NCI-H69 (cell line): ENCODE results near the gene PLAAT4.
"Not testable (repeated sequence)": the region's sequence is repeated elsewhere in the genome, so short reads cannot be mapped to it uniquely, and the experiment has no call there.

Source experiments
- DNase-seq: peaks from one replicate; lab custom pipeline; 2025; lab: John Stamatoyannopoulos, UW

Gene PLAAT4

GRCh38 chr11:63572026-63572688, 35.5 kb downstream of the PLAAT4 start:
- no peak for DNase-seq

GRCh38 chr11:63573881-63574855, 37.6 kb downstream of the PLAAT4 start:
- DNase-seq = peak; percentile 11

- DNase-seq = no peak
Observed at GRCh38 chr11:63574856-63575602, 38.4 kb downstream of the PLAAT4 start.

DNA sequence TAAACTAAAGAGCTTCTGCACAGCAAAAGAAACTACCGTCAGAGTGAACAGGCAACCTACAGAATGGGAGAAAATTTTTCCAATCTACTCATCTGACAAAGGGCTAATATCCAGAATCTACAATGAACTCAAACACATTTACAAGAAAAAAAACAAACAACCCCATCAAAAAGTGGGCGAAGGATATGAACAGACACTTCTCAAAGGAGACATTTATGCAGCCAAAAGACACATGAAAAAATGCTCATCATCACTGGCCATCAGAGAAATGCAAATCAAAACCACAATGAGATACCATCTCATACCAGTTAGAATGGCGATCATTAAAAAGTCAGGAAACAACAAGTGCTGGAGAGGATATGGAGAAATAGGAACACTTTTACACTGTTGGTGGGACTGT, 42.3 kb downstream of the PLAAT4 start:
- DNase-seq = not testable (repeated sequence)

DNA sequence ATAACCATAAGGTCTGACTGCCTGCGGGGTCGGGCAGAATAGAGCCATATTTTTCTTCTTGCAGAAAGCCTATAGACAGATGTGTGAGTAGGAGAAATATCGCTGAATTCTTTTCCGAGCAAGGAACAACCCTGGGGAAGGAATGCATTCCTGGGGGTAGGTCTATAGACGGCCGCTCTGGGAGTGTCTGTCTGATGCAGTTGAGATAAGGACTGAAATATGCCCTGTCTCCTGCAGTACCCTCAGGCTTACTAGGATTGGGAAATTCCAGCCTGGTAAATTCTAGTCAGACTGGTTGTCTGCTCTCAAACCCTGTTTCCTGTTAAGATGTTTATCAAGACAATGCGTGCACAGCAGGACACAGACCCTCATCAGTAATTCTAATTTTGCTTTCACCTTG, 44.6 kb downstream of the PLAAT4 start:
- not testable (repeated sequence) for DNase-seq

- no peak for DNase-seq
Observed at GRCh38 chr11:63583357-63583677, 46.7 kb downstream of the PLAAT4 start.

DNA sequence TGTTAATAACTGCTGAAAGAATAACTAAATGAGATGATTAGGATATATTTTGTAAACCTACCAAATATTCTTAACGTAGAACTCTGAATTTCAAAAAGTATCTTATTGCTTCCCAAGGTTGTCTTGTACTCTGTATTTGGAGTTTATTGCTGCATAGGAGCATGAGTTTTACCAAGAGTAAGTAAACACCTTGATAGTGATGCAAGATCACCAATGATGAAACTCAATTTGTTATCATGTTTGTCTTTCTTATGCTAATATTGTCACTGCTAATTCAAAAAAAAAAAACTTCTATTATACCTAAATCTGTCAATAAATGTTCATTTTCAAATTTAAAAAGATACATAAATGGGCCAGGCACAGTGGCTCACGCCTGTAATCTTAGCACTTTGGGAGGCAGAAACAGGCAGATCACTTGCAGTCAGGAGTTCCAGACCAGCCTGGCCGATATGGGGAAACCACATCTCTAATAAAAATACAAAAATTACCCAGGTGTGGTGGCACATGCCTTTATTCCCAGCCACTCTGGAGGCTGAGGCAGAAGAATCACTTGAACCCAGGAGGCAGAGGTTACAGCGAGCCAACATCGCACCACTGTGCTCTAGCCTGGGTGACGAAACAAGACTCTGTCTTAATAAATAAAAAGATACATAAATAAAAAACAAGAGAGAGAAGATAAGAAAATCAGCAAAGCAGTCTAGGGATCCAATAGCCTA, 50.0 kb downstream of the PLAAT4 start:
- DNase-seq = no peak

DNA sequence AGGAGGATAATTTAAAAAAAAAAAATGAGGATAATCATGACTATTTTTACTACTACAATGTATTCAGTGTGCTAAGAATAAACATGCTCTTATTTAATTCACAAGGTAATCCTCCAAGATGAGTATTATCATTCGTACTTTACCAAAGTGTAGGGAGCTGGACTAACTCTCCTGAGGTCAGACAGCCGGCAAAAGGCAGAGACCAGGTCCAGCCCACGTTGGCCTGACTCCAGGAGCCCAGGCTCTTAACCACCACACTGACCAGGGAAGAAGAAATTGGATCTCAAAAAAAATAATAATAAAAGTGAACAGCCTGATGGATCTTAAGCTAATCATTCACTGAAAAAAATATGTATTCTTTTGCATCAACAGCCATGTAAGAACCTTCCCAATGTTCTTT, 52.4 kb downstream of the PLAAT4 start:
- DNase-seq = no peak

- DNase-seq = no peak
Observed at GRCh38 chr11:63590024-63590788, 53.6 kb downstream of the PLAAT4 start.

DNA sequence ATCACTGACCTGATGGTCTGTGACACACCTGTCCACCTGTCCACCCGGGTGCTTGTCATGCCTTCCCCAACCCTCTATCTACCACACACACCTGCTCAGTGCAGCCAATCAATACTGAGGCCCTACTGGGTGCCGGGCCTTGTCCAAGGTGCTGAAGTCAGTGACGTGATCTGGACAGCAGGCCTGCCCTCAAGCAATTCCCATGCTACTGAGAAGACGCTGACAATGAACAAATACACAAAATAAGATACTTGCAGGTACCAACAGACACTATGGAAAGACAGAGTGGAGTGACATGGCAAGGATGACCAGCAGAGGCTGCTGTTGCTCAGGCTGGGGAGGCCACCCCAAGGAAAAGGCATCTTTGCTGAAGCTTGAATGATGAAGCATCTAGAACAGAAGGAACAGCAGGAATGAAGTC, 56.4 kb downstream of the PLAAT4 start:
- no peak for DNase-seq

- DNase-seq = no peak
Observed at GRCh38 chr11:63595296-63595695, 58.7 kb downstream of the PLAAT4 start.
